HG03571 (cell line): ENCODE results near the gene PARL.
"Not testable (repeated sequence)": the region's sequence is repeated elsewhere in the genome, so short reads cannot be mapped to it uniquely, and the experiment has no call there.

Experiments
- ATAC-seq: cut with Tn5 transposase; IDR thresholded peaks from one replicate; pipeline ENCODE4 v1.9.1; 2021; ENCODE audit not compliant: unreplicated experiment

Gene PARL

DNA sequence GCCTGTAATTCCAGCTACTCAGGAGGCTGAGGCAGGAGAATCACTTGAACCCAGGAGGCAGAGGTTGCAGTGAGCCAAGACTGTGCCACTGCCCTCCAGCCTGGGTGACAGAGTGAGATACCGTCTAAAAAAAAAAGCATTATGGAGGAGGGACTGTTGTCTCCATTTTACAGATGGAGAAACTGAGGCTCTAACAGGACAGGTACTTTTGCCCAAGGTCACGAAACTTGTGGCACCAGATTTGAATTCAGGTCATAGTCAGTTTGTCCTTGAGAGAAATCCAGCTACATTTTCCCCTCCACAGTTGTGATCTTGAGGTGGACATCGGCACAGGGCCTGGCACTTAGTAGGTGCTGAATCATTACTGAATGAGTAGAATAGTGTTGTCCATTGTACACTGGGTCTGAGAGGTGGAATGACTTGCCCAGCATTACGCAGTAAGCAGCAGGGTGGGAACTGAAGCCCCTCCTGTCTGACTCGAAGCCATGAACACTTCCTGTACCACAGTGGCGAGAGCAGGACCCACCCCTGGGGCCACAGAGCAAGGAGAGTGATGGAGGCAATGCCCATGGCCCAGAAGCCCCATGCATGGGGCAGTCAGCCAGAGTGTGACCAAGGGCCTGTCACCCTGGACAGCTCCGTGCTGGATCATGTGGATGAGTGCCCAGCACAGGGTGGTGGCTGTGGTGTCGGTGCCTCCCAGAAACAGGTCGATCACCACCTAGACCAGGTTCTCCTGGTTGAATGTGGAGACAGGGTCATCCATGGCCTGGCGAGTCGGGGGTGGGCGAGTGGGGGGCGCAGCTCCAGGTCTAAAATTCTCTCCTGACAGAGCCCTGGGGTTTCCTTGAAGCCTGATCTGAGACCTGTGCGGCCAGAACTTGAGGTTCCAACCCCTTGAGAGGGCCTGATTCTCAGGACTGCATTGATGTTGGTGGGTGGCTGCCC is 20.4 kb upstream of the PARL start:
- no peak for ATAC-seq

DNA sequence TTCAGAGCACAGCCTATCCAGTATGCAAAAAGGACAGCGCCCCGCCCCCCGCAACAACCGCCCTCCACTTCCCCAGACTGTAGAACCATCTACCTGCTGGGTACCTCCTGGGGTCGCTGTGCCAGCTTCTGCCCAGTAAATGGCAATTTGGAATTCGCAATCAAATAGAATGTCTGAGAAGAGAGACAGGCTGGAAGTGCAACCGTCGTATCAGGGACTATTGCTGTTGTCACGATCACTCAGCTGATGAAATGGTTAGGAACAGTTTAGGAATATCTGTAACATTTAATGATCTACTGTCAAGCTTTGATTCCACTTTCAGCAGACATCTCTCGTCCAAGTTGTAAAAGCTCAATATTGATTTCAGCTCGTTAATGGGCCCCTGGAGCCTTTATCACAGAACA is 13.3 kb upstream of the PARL start:
- ATAC-seq, result no peak

DNA sequence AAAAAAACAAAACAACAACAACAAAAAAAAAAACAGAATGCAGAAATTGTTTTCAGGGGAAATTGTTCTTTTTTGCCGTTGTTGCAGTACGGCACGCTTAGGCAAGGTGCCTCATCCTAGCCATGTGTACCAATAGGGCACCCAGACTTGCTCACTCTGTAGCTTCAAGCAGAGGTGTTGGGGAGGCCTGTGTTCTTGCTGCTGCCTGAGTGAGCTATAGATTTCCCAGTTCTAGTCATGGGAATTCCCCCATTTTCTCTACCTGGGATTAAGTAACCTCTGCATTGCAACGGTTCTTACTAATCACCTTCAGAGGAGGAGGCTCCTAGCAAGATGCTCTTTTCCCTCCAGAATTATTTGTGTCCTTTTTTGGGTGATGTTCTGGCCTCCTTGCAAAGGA is 12.9 kb upstream of the PARL start:
- ATAC-seq, result no peak

DNA sequence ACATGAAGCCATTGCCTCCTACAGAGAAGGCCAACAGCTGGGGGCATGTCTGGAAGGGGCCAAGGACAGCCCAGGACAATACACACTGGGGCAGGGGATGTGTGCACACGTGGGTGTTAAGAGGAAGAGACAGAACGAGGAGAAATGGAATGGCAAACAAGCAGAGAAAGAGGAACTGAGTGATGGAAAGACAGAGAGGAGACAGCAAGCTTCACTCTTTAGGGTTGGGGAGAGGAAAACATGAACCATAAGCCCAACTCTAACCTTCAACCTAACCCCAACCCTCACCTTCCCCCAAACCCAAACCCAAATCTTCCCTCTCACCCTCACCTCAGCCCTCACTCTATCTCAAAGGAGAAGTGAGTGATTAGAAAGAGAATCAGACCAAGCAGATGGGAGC is 11.9 kb upstream of the PARL start:
- no peak for ATAC-seq

DNA sequence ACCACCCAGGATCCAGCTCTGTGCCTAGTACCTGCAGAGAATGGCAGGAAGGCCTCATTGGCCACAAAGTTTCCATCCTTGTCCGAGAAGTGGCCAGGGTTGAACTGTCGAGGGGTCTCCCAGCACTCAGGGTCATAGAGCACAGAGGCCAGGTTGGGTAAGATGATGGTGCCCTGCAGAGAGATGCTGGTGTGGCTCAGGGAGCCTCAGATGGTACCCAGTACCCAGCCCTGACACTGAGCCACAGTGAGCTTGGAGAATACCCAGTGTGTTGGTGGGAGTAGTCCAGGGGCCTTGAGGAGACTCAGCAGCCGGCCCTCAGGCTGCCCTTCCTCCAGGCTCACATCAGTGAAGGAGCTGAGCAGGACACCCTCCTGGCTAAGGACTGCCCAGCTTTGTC is 11.5 kb upstream of the PARL start:
- no peak for ATAC-seq

DNA sequence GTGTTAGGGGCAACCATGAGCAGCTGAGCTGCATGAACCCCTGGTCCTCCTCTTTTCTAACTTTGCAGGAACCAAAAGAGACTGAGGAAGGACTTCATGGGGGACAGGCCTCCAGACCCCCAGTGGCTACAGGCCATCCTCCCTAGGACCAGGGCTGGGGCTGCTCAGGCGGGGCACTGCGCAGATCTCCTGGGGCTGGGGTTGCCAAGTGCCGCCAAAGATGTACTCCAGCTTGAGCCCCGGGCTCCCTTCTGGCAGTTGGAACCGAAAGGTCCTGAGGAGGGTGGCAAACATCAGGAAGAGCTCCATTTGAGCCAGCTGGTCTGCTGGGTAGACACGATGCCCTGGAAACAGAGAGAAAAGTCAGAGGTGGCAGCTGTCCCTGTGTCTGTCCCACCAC is 11.1 kb upstream of the PARL start:
- no peak for ATAC-seq

DNA sequence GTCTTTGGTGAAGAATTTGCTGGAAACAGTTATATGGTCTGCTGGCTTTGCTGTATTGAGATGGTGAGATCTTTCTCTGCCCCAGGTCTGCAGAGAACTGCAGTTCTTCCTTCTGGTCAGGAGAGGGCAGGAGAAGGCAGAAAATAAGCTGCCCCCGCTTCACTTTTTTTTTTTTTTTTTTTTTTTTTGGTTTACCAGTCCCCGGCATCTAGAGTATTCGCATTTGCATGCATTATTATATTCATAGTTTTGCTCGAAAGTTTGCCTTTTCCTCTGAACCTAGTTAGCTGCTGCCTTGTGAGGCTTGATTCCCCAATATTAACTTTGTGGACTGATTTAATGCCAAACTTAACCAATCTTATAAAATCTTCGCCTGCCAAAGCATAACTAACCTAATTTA is 10.6 kb upstream of the PARL start:
- no peak for ATAC-seq

DNA sequence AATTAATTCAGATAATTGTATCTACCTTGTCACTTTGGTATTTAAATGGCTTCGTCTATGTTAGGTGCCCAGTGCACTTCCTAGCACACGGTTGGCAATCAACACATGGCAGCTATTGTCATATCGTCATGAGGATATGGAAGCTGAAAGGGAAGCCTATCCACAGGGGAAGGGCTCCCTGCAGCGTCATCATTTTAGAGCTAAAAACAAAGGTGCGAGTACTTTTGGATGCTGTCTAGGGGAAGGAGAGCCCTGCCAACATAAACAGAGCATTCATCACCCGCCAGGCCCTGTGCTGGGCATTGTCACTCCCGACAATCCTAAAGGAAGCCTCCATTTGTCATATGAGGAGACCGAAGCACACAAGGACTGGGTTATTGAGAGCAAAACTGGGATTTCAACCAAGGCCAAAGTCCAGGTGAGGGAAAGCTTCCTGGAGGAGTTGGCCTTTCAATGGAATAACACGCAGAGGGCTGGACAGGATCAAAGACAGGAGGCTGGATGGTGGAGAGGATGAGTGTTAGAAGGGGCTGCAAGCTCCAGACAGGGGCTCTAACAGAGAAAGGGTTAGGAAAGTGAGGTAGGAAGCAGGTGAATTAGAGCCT is 8.0 kb upstream of the PARL start:
- ATAC-seq, result no peak

DNA sequence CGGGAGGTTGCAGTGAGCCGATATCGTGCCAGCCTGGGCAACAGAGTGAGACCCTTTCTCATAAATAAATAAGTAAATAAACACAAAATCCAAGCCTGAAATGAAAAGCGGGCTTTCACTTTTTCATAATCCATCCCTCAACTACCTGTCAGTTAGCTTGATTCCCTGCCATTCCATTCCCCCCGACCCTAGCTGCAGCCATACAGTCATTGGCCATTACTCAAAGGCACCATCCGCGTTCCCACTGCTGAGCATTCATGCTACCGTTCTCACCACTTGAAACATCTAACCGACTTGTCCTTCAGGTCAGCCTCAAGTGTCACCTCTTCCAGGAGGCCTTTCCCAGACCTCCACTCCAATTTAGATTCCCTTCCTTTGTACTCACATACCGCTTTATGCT is 1.1 kb upstream of the PARL start:
- no peak for ATAC-seq

DNA sequence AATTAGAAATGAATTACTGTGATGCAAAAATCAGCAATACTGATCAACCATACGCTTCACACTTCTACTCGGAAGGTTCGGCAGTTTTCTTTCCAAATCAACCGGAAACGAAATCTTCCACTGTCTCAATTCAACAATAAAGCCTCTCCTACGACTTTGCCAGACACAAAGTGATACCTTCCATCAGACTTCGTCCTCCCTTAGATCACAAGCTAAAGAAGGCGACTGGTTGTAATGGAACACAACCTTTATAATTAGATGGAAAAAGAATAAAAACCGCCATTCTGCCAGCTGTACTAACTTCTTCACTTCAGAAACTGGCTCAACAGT is 618 bp downstream of the PARL start:
- ATAC-seq, result no peak

DNA sequence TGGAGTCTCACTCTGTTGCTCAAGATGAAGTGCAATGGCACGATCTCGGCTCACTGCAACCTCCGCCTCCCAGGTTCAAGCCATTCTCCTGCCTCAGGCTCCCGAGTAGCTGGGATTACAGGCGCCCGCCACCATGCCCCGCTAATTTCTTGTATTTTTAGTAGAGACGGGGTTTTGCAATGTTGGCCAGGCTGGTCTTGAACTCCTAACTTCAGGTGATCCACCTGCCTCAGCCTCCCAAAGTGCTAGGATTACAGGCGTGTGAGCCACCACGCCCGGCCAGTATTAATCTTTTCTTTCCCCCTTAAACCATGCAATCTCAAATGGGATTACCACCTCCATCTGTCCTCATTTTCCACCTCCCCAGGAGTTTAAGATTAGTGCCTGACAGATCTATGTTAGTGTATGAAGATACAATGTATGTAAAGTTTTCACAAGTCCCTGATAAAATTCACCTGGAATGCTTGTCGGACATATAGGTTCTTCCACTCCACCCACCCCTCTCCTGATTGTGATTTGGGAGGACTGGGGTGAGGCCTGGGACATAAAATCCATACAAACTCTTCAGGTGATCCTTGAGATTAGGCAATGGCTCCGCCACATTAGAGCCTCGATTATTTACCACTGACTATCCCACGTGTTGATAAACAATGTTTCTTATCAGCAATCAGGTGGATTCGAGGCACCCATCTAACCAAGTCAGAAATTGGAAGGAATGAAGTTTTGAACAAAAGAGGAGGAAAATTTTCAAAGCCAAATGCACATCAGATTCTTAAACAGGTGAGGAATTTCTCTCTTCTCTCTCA is 1.2 kb downstream of the PARL start:
- ATAC-seq, result no peak

DNA sequence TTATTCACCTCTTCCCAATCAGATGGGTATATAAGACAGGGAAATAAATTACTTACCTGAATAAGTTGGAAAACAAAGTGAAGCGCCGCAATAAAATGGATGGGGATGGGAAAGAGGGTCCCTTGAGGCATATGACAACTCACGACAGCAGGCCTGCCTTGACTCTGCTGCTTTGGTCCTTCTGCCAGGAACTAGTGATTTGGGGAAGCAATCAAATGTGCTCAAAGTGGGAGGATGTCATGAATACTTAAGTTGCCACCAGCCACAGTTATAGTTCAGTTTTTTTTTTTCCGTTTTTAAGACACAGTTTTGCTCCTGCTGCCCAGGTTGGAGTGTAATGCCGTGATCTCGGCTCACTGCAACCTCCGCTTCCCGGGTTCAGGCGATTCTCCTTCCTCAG is 4.6 kb downstream of the PARL start:
- no peak for ATAC-seq

DNA sequence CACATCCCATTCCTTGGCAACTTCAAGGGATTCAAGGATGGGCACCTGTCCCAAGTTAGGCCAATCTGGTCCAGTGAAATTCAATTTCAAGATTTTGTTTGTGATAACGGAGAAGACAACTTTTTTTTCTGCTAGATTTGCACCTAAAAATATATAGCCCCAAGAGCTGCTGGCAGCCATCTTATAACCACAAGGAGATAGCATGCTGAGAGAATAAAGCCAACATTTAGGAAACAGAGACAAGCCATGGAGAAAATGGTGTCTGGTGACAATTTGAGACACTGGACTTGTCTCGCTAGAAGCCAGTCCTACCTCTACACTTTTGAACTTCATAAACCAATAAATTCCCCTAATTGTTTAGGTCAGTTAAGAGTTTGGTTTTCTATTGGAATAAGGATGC is 5.4 kb downstream of the PARL start:
- no peak for ATAC-seq

DNA sequence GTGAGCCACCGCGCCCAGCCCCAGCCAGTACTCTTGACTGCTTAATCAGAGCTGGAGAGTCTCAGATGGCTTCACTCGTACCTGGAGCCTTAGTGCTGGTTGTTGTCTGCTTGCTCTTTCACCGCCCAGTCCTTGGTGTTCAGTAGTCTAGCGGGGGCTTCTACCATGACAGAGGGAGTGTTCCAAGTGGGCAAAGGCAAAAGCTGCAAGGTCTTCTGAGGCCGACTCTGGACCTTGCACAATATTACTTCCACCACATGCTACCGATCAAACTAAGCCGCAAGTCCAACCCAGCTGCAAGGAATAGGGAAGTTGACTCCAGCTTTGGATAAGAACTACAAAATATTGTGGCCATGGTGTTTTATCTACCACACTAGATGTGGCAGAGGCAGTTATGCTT is 6.6 kb downstream of the PARL start:
- ATAC-seq, result no peak

DNA sequence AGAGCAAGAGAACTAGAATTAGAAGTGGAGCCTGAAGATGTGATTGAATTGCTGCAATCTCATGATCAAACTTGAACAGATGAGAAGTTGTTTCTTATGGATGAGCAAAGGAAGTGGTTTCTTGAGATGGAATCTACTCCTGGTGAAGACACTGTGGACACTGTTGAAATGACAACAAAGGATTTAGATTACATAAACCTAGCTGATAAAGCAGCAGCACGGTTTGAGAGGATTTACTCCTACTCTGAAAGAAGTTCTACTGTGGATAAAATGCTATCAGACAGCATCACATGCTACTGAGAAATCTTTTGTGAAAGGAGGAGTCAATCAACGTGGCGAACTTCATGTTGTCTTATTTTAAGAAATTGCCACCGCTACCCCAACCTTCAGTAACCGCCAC is 7.5 kb downstream of the PARL start:
- not testable (repeated sequence) for ATAC-seq

DNA sequence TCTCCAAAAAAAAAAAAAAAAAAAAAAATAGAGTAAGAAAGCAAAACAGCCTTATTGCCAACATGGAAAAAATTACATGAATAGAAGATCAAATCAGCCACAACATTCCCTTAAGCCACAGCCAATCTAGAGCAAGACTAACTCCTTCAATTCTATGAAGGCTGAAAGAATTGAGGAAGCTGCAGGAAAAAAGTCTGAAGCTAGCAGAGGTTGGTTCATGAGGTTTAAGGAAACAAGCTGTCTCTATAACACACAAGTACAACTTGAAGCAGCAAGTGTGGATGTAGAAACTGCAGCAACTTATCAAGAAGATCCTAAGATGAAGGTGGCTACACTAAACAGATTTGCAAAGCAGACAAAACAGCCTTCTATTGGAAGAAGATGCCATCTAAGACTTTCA is 9.3 kb downstream of the PARL start:
- no peak for ATAC-seq

DNA sequence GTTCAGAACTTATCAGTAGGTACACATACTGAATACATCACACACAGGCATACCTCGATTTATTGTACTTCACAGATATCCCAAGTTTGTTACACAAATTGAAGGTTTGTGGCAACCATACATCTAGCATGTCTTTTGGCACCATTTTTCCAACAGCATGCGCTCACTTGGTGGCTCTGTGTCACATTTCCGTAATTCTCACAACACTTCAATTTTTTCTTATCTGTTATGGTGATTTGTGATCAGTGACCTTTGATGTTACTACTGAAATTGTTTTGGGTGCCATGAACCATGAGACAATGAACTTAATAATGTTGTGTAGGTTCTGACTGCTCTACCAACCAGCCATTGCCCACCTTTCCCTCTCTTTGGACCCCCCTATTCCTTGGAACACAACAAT is 10.8 kb downstream of the PARL start:
- no peak for ATAC-seq

DNA sequence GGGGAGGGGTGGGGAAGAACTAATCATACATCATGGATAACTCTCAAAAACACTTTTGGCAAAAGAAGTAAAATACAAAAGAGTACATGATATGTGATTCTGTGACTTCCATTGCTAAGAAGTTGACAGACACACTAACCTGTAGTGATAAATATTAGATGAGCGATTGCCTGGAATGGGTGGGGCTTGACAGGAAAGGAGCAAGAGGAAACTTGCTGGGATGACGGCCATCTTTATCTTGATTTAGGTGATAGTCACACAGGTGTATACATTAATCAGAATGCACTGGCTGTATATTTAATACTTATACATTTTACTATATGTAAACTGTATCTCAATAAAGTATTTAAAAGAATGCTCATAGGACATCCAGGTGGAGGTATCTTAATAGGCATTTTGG is 13.1 kb downstream of the PARL start:
- no peak for ATAC-seq

DNA sequence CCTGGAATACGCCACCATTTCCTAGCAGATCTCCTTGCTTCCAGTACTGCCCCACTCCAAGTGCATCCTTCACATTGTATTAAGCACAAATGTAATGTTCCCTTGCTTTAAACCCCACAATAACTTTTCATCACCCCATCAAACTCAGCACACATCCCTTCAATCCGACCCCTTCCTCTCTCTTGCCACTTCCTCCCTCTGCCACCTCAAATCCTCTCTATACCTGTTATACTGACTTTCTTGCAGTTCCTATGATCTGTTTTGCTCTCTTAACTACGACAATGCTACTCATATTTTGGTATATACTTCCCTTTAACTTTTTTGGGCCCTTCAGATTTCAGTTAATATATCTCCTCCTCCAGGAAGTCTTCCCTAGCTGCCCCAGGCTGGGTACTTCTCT is 14.1 kb downstream of the PARL start:
- ATAC-seq, result no peak

DNA sequence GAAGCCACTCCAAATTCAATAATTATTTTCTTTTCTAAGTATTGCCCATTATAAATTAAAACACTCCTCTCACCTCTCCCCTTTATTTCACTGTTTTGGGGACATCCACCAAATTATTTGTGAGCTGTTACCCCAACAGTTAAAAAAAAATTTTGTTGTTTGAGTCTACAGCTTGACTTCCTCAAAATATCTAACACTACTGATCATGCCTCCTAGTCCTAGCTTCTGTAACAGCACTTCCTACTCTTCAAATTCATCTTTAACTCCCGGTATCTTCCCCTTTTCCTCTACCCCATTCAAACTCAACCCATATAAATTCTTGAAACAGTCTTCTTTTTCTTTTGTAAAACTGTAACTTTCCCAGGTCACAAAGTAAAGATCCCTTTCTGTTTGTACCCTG is 15.9 kb downstream of the PARL start:
- no peak for ATAC-seq

DNA sequence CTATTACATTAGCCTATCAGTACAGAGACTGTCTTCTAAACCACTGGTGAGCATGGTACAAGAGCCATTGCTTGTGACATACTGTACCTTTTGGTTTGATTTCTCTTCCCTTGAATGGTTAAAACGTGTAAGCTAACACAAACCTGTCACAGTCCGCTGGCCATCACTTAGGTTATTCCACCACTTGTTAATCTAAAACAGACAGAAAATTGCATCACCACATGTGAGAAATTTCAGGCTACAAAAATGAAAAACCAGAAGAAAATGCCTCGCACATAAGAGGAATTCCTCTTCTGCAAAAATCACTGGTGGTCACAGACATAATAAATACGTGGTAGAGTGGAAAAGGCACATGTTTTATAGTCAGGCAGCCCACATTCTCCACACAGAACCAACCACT is 22.1 kb downstream of the PARL start:
- no peak for ATAC-seq

DNA sequence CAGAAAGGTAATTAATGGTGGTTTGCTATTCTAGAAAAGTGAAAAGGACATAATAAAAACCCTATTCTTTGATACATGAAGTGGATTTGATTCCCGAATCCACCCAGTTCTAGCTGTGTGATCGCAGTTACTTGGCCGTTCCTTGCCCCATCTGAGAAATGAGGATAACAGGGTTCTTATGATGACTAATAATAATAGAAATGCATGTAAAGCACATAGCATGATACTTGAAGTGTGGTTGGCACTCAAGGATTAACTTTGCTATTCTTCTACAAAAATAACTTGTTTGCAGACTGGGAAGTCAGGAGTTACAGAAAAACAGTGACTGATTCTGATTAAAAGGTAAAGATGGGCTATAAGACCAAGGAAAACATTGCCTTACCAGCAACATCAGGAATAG is 26.8 kb downstream of the PARL start:
- no peak for ATAC-seq
